B cell (primary cell): Measurements from ENCODE around the gene RASSF8. TPM values are rescaled to one million over a fixed set of nuclear protein-coding genes. Genes with fewer than 3 reads are reported as not detected.
A peak's percentile ranks its signal among the peaks of the same experiment; 100 is the strongest.

Experiments used
- ATAC-seq: fragments of 200-7000 bp; cut with Tn5 transposase; one replicate; pipeline ENCODE4 v1.10.0; 2021; ENCODE audit warnings: low read depth, mild to moderate bottlenecking, moderate number of reproducible peaks, moderate library complexity
- CTCF ChIA-PET: fragments of 350-600 bp; sonication (Branson Sonifier 250); formaldehyde crosslinking; loops from one replicate; lab custom pipeline; 2021; ENCODE audit warnings: antibody characterized with exemption, inconsistent platforms; lab: Charles Lee
- POLR2A ChIA-PET: fragments of 350-600 bp; sonication (Branson Sonifier 250); formaldehyde crosslinking; loops from one replicate; lab custom pipeline; 2021; ENCODE audit warnings: antibody characterized with exemption; lab: Charles Lee
- DNase-seq: peaks from one replicate; pipeline ENCODE4 v3.0.0; 2013
- H2AFZ ChIP-seq: 2 replicates; pipeline ENCODE4 v1.6.1; 2012; ENCODE audit warnings: mild to moderate bottlenecking, low read depth, low read length; ENCODE audit not compliant: insufficient read depth, poor library complexity, severe bottlenecking
- H3K27ac ChIP-seq, 2 donors: 1 replicate in 1 of 2; 2 replicates in 1 of 2; pipeline ENCODE4 v1.5.1; 2012 to 2013; ENCODE audit warnings: low read length in 2 of 2, mild to moderate bottlenecking in 2 of 2, moderate library complexity in 1 of 2
- H3K27me3 ChIP-seq, 4 experiments: fragments of 200-600 bp in 1 of 4; sonication (generic) in 1 of 4; replicated peaks in 1 of 4; 1 replicate in 2 of 4; 2 replicates in 2 of 4; pipeline versions ENCODE4 v1.6.1 to v1.7.0; 2013 to 2016; ENCODE audit warnings: low read length in 3 of 4, mild to moderate bottlenecking in 2 of 4, mixed read lengths in 1 of 4, moderate library complexity in 1 of 4; ENCODE audit not compliant: insufficient read depth in 4 of 4, control insufficient read depth in 3 of 4; ENCODE audit errors: control extremely low read depth in 1 of 4
- H3K36me3 ChIP-seq, 2 experiments: replicated peaks in 1 of 2; 1 replicate in 1 of 2; 2 replicates in 1 of 2; pipeline versions ENCODE4 v1.6.1 to v1.7.1; 2013; ENCODE audit warnings: low read length in 1 of 2; ENCODE audit not compliant: insufficient read depth in 2 of 2, control insufficient read depth in 1 of 2; ENCODE audit errors: control extremely low read depth in 1 of 2, extremely low read depth in 1 of 2
- H3K4me1 ChIP-seq, 2 donors: fragments of 200-600 bp in 1 of 2; sonication (generic) in 1 of 2; 1 replicate in 1 of 2; 2 replicates in 1 of 2; pipeline versions ENCODE4 v1.5.1 to v1.6.1; 2013 to 2017; ENCODE audit warnings: low read length in 2 of 2; ENCODE audit not compliant: control insufficient read depth in 2 of 2, insufficient read depth in 2 of 2
- H3K4me2 ChIP-seq: replicated peaks from 2 replicates; pipeline ENCODE3; 2012; ENCODE audit warnings: mild to moderate bottlenecking, low read depth, low read length; ENCODE audit not compliant: poor library complexity, severe bottlenecking
- H3K4me3 ChIP-seq, 5 experiments: fragments of 200-600 bp in 1 of 5; sonication (generic) in 1 of 5; 1 replicate in 3 of 5; 2 replicates in 2 of 5; pipeline versions ENCODE4 v1.5.1 to v1.7.0; 2011 to 2016; ENCODE audit warnings: low read length in 4 of 5, mild to moderate bottlenecking in 4 of 5, low read depth in 2 of 5, control low read depth in 1 of 5, moderate library complexity in 1 of 5; ENCODE audit not compliant: insufficient read depth in 1 of 5; ENCODE audit errors: control extremely low read depth in 1 of 5, extremely low read depth in 1 of 5
- H3K79me2 ChIP-seq: fragments of 200-600 bp; sonication (generic); one replicate; pipeline ENCODE4 v1.6.0; 2016; ENCODE audit warnings: low read length; ENCODE audit not compliant: control insufficient read depth, insufficient read depth
- H3K9ac ChIP-seq: fragments of 200-600 bp; sonication (generic); 2 replicates; pipeline ENCODE4 v1.6.1; 2017; ENCODE audit warnings: mild to moderate bottlenecking, low read length, moderate library complexity
- H3K9me3 ChIP-seq, 3 donors: one replicate each; pipeline versions ENCODE4 v1.6.1 to v1.7.1; 2013; ENCODE audit warnings: low read length in 2 of 3; ENCODE audit not compliant: control insufficient read depth in 2 of 3, insufficient read depth in 1 of 3; ENCODE audit errors: control extremely low read depth in 1 of 3
- H4K20me1 ChIP-seq: 2 replicates; pipeline ENCODE4 v1.6.0; 2012; ENCODE audit warnings: mild to moderate bottlenecking, low read length; ENCODE audit not compliant: insufficient read depth, control insufficient read depth, poor library complexity, severe bottlenecking
- H3K27ac Mint-ChIP-seq: one replicate; pipeline ENCODE4 v1.8.0; 2021; ENCODE audit warnings: mixed read lengths
- H3K27me3 Mint-ChIP-seq: one replicate; pipeline ENCODE4 v1.8.0; 2021; ENCODE audit warnings: mixed read lengths
- H3K4me1 Mint-ChIP-seq: one replicate; pipeline ENCODE4 v1.8.0; 2021; ENCODE audit warnings: mixed read lengths
- H3K4me3 Mint-ChIP-seq: one replicate; pipeline ENCODE4 v1.8.0; 2021; ENCODE audit warnings: mixed read lengths
- H3K9me3 Mint-ChIP-seq: one replicate; pipeline ENCODE4 v1.8.0; 2022; ENCODE audit warnings: mixed read lengths; ENCODE audit not compliant: insufficient read depth
- EZH2 ChIP-seq: IDR thresholded peaks from 2 replicates; pipeline ENCODE4 v1.6.1; 2012; ENCODE audit warnings: borderline replicate concordance, low read depth, mild to moderate bottlenecking, moderate library complexity, low read length; ENCODE audit not compliant: insufficient read depth, poor library complexity, severe bottlenecking
- WGBS: methylation state at CpG from one replicate; pipeline ENCODE4 v1.1.5; 2013; ENCODE audit warnings: missing lambda C conversion rate; ENCODE audit not compliant: insufficient coverage; 5-methylcytosine and 5-hydroxymethylcytosine counted together
- intact Hi-C: fragments of 100-400 bp; cut with micrococcal nuclease; formaldehyde crosslinking; loops from one replicate; pipeline ENCODE4 v1.10.0; 2022
- polyA plus RNA-seq: library from polyadenylated mRNA; depleted of rRNA; stranded (reverse); fragments of >200 nt; gene quantifications from 2 replicates; pipeline ENCODE4 v1.2.3, GENCODE V29; 2012
- total RNA-seq, 2 donors: library from RNA; stranded (reverse); fragments of 120-200 nt in 1 of 2; gene quantifications; 1 replicate in 1 of 2; 2 replicates in 1 of 2; pipeline versions ENCODE4 v1.2.3 to v1.2.4, GENCODE V29; 2013 to 2022
- TF ChIP-seq, protein P1 (sequence below): fragments of 200-600 bp; IDR thresholded peaks from one replicate; pipeline ENCODE4 v1.8.0; 2022; ENCODE audit warnings: antibody characterized with exemption, mild to moderate bottlenecking

The RASSF8 gene
- total and polyA plus RNA-seq, 2 donors (not counting 1 experiment from before 2014, with no cell fraction given), result 0.01 to 0.49 TPM

DNA sequence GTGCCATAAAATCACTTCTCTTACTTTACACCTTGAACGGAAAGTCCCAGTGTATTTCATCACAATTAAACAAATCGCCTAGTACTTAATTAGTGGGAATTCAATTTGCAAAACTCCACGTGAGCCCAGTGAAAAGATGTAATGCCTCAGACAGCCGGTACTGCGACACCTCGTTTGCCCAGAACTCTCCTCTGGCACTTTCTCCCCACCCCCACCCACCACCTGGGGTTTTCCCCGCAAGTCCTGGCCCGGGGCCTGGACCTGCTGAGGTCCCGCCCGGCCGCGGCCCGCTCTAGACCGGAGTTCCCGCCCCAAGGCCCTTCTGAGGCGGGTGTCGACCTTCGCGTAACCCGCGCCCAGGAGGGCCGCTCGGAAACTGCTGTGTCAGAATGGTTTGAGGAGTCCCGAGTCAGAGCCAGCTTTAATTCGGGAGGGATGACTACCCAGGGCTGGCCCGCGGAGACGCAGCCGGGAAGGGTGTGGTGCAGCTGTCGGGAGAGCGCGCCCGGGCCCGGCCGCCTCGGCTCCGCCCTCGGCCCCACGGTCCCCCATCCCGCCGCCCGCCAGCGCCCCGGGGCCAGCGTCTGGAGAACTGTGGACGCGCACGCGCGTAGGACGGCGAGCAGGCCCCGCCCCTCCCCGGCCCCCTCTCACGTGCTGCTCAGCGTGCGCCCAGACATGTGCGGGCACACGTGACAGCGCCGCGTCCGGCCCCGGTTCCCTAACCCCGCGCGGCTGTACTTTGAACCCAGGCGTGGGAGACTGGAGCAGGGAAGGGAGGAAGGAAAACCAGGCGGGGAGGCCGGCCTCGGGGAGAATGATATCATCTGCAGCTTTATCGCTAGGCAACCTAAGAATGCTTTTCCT, 155.6 kb downstream of the RASSF8 start:
- H3K79me2 ChIP-seq, result no peaks in the 10 kb centered on the region
- no peaks in the 10 kb centered on the region for H3K9me3 ChIP-seq
- peak overlapping the region; percentile 83 for H3K4me2 ChIP-seq
- no peaks in the 10 kb centered on the region for H3K36me3 ChIP-seq
- H3K9ac ChIP-seq, result peak overlapping the region; percentile 74
- Mint-ChIP-seq H3K9me3 (no peaks in the 10 kb centered on the region), H3K4me3 (peak overlapping the region; percentile 87), H3K27ac (peak overlapping the region; percentile 75), H3K27me3 (no peaks in the 10 kb centered on the region), H3K4me1 (peaks cover 49% of the 10 kb centered on the region)
- no peaks in the 10 kb centered on the region for H4K20me1 ChIP-seq
- peaks cover 36 to 47% of the 10 kb centered on the region in 2 donors for H3K4me1 ChIP-seq
- peak overlapping the region in 4 of 5 experiments; percentile 67 to 80 (median 70) for H3K4me3 ChIP-seq
- DNase-seq (peak; percentile 94), ATAC-seq (peak; percentile 80)
- H3K27ac ChIP-seq, result peak overlapping the region; percentile 91 to 95
- ChIA-PET POLR2A (interaction anchor here (0.5 to 2.3 kb wide), 8 partner anchors 9 to 1117 kb away, joined by 3 to 11 read pairs (median 4); partner anchors contain the start of gene BHLHE41), CTCF (interaction anchor here (0.9 to 2.6 kb wide), 9 partner anchors 9 to 538 kb away, joined by 3 to 9 read pairs (median 3); no protein-coding TSS in a partner anchor)
- WGBS, result under 1% methylated on average over 66 of the region's 72 CpGs
- intact Hi-C loops, result loop anchor here (1.0 to 10.0 kb wide), 7 partner anchors 8 to 1059 kb away; partner anchors contain the start of gene ITPR2
- H3K27me3 ChIP-seq, result no peaks in the 10 kb centered on the region
- TF ChIP-seq, protein P1, sequence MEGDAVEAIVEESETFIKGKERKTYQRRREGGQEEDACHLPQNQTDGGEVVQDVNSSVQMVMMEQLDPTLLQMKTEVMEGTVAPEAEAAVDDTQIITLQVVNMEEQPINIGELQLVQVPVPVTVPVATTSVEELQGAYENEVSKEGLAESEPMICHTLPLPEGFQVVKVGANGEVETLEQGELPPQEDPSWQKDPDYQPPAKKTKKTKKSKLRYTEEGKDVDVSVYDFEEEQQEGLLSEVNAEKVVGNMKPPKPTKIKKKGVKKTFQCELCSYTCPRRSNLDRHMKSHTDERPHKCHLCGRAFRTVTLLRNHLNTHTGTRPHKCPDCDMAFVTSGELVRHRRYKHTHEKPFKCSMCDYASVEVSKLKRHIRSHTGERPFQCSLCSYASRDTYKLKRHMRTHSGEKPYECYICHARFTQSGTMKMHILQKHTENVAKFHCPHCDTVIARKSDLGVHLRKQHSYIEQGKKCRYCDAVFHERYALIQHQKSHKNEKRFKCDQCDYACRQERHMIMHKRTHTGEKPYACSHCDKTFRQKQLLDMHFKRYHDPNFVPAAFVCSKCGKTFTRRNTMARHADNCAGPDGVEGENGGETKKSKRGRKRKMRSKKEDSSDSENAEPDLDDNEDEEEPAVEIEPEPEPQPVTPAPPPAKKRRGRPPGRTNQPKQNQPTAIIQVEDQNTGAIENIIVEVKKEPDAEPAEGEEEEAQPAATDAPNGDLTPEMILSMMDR, result peak; percentile 48
- no peak for TF ChIP-seq EZH2
- H2AFZ ChIP-seq, result peak overlapping the region; percentile 74
